Small intestine (tissue), 7 donors: Measurements from ENCODE around the gene FLRT2. TPM values are rescaled to one million over a fixed set of nuclear protein-coding genes. Genes with fewer than 3 reads are reported as not detected.

Experiments
- DNase-seq, 2 donors: peaks; one replicate each; pipeline versions ENCODE4 v3.0.0 to v3.0.0-alpha.2; 2013
- FAIRE-seq: peaks from 2 replicates; lab custom pipeline; 2012; peaks lifted over from hg19 to GRCh38; lab: Jason Lieb, UNC
- H3K27ac ChIP-seq, 3 donors: one replicate each; pipeline ENCODE4 v1.5.1; 2013; ENCODE audit warnings: low read length in 2 of 3, mild to moderate bottlenecking in 2 of 3, control low read depth in 1 of 3, inconsistent platforms in 1 of 3, low read depth in 1 of 3, moderate library complexity in 1 of 3
- H3K27me3 ChIP-seq, 3 donors: one replicate each; pipeline ENCODE4 v1.6.1; 2013; ENCODE audit warnings: low read length in 3 of 3, inconsistent platforms in 1 of 3; ENCODE audit not compliant: control insufficient read depth in 3 of 3, insufficient read depth in 3 of 3
- H3K36me3 ChIP-seq, 3 donors: one replicate each; pipeline ENCODE4 v1.6.1; 2013; ENCODE audit warnings: low read length in 3 of 3, inconsistent platforms in 1 of 3, low read depth in 1 of 3, mild to moderate bottlenecking in 1 of 3, moderate library complexity in 1 of 3; ENCODE audit not compliant: control insufficient read depth in 3 of 3, insufficient read depth in 2 of 3
- H3K4me1 ChIP-seq, 3 donors: one replicate each; pipeline ENCODE4 v1.6.1; 2013; ENCODE audit warnings: low read length in 2 of 3, inconsistent platforms in 1 of 3, low read depth in 1 of 3, mild to moderate bottlenecking in 1 of 3, moderate library complexity in 1 of 3; ENCODE audit not compliant: control insufficient read depth in 3 of 3, insufficient read depth in 2 of 3
- H3K4me3 ChIP-seq, 3 donors: one replicate each; pipeline ENCODE4 v1.5.1; 2013; ENCODE audit warnings: low read length in 3 of 3, control low read depth in 1 of 3, inconsistent platforms in 1 of 3, low read depth in 1 of 3, mild to moderate bottlenecking in 1 of 3, moderate library complexity in 1 of 3
- H3K9me3 ChIP-seq, 2 donors: one replicate each; pipeline ENCODE4 v1.6.1; 2013; ENCODE audit warnings: low read depth in 1 of 2, low read length in 1 of 2; ENCODE audit not compliant: control insufficient read depth in 2 of 2, insufficient read depth in 1 of 2
- WGBS, 3 donors: extraction: QIAGEN DNeasy Blood & Tissue Kit; methylation state at CpG; one replicate each; pipeline ENCODE4 v1.1.7; 2013; 5-methylcytosine and 5-hydroxymethylcytosine counted together
- polyA plus RNA-seq, 4 donors: library from polyadenylated mRNA; stranded (reverse) in 3 of 4; unstranded in 1 of 4; fragments of 200-250 nt in 3 of 4; fragments of 120-200 nt in 1 of 4; gene quantifications; one replicate each; pipeline versions ENCODE4 v1.2.1 to v1.2.3, GENCODE V29; 2013
- donor health status: healthy with polysubstance abuse.
- donor health status: control.
- donor health status: control.
- donor health status: Bipolar disorder and iron deficiency.
- donor health status: healthy.

FLRT2 gene
- polyA plus RNA-seq, 4 donors, result under 0.01 to 15.2 (median 2.7) TPM; not detected in 1

DNA sequence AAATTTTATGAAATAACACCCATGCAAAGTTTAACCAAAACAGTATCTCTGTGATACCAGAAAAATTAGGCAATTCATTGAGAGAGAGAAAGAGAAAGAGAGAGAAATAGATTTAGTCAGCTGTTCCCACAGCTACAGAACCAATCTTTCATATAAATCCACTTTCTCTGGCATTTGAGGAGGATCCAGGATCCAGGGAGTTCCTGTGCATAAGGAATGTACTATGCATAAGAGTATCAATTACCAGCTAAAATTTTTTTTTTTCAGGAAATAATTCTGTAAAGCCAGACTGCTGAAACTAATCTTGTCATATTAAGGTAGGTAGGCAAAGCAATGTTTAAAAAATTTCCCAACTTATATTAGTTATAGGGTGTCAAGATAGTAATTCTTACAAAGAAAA lies 133.7 kb downstream of the FLRT2 start:
- Histone ChIP-seq H3K4me1 (no peaks in the 10 kb centered on the region), H3K4me3 (no peak overlapping the region), H3K36me3 (no peaks in the 10 kb centered on the region), H3K9me3 (peaks cover 0 to 2% of the 10 kb centered on the region in 2 donors), H3K27me3 (no peaks in the 10 kb centered on the region), H3K27ac (no peak overlapping the region)
- DNase-seq, result no peak
- no peak for FAIRE-seq

DNA sequence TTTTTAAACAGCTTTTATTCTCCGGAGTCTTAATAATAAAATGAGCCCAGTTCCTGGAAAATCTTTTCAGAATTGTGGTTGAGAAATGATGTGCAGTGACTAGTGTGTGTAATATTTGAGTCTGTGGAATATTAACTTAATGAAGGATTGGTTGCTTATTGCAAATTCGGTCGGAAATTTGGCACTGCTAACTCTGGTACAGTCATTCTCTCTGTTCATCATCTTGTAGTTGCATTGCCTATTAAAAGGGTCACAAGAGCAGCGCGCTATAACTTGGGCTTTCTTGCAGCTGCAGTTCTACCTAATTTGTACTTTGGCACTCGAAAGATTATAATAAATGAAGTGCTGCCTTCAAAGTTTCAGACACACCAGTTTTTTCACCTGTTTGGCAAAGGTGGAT lies 146.0 kb downstream of the FLRT2 start:
- DNase-seq (no peak), FAIRE-seq (no peak)

DNA sequence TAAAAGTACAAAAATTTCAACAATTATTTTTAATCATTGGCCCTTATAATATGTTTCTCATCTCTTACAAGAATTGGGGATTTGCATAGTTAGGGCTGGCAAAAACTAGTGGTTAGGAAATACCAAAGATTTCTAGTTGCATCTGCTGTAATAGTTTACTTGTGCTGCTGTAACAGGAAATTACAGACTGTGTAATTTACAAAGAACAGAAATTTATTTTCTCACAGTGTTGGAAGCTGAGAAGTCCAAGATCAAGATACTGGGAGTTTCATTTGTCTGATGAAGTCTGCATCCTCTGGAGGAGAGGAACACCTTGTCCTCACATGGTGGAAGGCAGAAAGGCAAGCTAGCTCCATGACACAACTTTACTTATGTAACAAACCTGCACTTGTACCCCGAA lies 157.0 kb downstream of the FLRT2 start:
- Histone ChIP-seq H3K27ac (no peak overlapping the region), H3K9me3 (no peaks in the 10 kb centered on the region), H3K4me1 (no peaks in the 10 kb centered on the region), H3K27me3 (no peaks in the 10 kb centered on the region), H3K36me3 (no peaks in the 10 kb centered on the region), H3K4me3 (no peak overlapping the region)
- FAIRE-seq (no peak), DNase-seq (no peak)
- WGBS, 3 donors, result 24 to 42% (median 40%) methylated on average over 1 of the region's 1 CpG

More for the DNA sequence above, 146.0 kb downstream of the FLRT2 start:
- 82 to 92% (median 89%) methylated on average over 6 of the region's 6 CpGs for WGBS, 3 donors
- Histone ChIP-seq H3K4me3 (no peak overlapping the region), H3K27me3 (no peaks in the 10 kb centered on the region), H3K36me3 (no peaks in the 10 kb centered on the region), H3K9me3 (no peaks in the 10 kb centered on the region), H3K27ac (no peak overlapping the region), H3K4me1 (no peaks in the 10 kb centered on the region)

DNA sequence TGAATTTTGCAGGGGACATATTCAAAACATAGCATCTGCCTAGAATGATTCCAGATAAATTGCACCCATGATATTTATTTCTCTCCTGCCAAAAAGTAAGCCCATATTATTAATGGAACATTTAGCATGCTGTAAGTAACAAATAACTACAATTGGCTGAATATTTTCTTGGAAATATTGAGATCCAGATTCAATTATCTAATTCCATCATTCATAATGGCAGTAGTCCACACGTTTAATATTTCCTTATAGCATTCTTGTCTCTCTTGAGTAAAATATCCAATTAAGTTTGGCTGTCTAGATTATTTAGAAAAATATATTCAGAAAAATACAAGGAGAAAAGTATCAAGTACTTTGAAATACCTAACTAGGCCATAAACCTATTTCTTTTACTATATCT lies 157.5 kb downstream of the FLRT2 start:
- Histone ChIP-seq H3K9me3 (no peaks in the 10 kb centered on the region), H3K27ac (no peak overlapping the region), H3K4me3 (no peak overlapping the region), H3K36me3 (no peaks in the 10 kb centered on the region), H3K27me3 (no peaks in the 10 kb centered on the region), H3K4me1 (no peaks in the 10 kb centered on the region)
- DNase-seq (no peak), FAIRE-seq (no peak)
- WGBS, 3 donors, result 51 to 73% (median 63%) methylated on average over 1 of the region's 1 CpG

DNA sequence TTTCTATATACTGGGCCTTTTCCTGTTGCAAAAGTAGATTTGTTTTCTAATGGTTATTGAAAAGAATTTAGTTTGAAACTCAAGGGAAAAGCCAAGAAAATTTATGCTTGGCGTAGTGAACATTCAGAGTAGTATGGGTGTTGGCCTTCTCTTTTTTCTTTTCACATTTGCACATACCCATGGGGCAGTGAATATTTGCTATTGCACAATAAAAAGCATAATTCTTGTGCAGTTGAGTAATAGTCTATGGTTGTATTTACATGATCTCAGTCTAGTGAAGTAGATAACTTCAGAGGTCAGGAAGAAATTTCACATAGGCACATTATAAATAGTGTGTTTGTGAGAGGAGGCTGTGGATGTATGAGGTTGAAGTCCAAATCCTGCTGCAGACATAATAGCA lies 158.1 kb downstream of the FLRT2 start:
- 78 to 91% (median 79%) methylated on average over 1 of the region's 1 CpG for WGBS, 3 donors
- no peak for FAIRE-seq

DNA sequence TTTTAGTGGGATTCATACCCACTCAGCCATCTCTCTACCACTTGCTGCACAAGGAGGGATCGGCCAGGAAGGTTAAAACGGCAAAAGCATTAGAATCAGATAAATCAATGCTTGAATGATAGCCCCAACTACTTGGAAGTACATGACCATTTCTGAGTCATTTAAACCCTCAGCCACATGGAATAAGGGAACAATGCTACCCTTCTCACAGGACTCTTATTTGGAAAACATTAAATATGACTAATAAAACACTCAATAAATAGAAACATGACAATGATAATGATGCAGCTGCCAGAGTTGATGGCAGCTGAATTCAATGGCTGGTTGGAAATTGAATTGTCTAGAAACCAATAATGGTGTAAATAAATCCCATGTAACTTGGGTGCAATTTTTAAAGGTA lies 165.4 kb downstream of the FLRT2 start:
- no peak overlapping the region for H3K27ac ChIP-seq
- no peaks in the 10 kb centered on the region for H3K27me3 ChIP-seq
- WGBS, 3 donors, result 89 to 97% (median 92%) methylated on average over 2 of the region's 2 CpGs
- no peaks in the 10 kb centered on the region for H3K36me3 ChIP-seq
- FAIRE-seq (no peak), DNase-seq (no peak)
- H3K4me1 ChIP-seq, result no peaks in the 10 kb centered on the region
- H3K9me3 ChIP-seq, result no peaks in the 10 kb centered on the region
- no peak overlapping the region for H3K4me3 ChIP-seq

More for the DNA sequence above, 158.1 kb downstream of the FLRT2 start:
- H3K9me3 ChIP-seq, result no peaks in the 10 kb centered on the region
- H3K4me1 ChIP-seq, result no peaks in the 10 kb centered on the region
- DNase-seq, result peak in 1 of 2 donors; percentile 35
- no peaks in the 10 kb centered on the region for H3K36me3 ChIP-seq
- no peaks in the 10 kb centered on the region for H3K27me3 ChIP-seq
- no peak overlapping the region for H3K27ac ChIP-seq
- H3K4me3 ChIP-seq, result no peak overlapping the region

DNA sequence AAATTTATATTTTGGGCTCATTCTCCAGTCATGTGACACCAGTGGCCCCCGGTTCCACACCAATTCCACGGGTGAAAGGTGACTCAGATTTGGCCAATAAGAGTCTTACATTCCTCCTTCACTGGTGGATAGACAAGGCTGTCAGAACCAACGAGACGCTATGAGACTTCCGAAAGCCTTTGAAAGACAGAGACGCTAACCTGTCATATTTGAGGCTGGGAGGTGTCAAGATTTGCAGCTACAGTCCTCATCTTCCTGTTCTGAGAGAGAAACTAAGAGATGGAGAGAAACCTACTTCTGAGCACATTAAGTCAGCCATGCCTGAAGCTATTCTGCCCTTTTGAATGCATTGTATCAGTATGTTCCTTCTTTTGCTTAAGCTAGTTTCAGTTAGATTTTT lies 171.2 kb downstream of the FLRT2 start:
- 75 to 86% (median 78%) methylated on average over 6 of the region's 6 CpGs for WGBS, 3 donors
- no peak for FAIRE-seq
- Histone ChIP-seq H3K9me3 (no peaks in the 10 kb centered on the region), H3K4me1 (no peaks in the 10 kb centered on the region), H3K27ac (no peak overlapping the region), H3K4me3 (no peak overlapping the region), H3K27me3 (no peaks in the 10 kb centered on the region), H3K36me3 (no peaks in the 10 kb centered on the region)
- DNase-seq, result no peak

DNA sequence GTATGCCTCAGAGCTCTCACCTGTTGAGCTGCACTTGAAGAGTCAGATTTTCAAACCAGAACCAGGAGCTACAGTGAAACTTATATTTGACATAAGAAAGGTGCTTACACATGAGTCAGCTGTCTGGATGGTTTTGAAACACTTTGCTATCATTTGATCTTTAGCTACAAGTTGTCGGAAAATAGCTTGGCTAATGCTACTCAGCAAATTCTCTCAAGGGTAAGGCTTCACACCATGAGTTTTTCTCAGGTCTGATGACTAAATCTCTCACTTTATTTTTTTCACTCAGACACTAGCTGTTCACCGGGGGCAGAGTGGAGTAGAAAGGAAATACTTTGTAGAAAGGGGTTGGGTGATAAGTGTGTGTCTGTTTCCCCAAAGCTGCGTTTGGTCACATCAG lies 171.8 kb downstream of the FLRT2 start:
- Histone ChIP-seq H3K4me1 (no peaks in the 10 kb centered on the region), H3K27ac (no peak overlapping the region), H3K36me3 (no peaks in the 10 kb centered on the region), H3K4me3 (no peak overlapping the region), H3K27me3 (no peaks in the 10 kb centered on the region), H3K9me3 (no peaks in the 10 kb centered on the region)
- no peak for FAIRE-seq
- DNase-seq, result no peak
- WGBS, 3 donors, result 50 to 69% (median 68%) methylated on average over 3 of the region's 3 CpGs

DNA sequence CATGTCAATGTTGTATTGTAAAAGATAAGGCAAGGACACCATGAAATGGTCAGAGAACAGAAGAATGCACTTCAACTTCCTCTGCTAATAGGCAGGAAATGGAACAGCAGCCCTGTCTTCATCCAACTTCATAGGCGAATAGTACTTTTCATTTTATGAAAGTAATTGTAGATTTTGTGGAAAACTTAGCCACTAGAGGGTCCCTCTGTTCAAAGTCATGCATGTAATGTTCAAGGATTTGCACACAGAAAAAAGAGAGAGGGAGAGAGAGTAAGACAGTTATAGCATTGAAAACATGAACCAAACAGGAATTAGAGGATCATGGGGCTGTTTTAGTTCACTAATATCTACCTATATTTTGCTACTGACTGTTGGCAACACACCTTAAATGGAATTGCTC lies 172.2 kb downstream of the FLRT2 start:
- WGBS, 3 donors, result 63 to 93% (median 65%) methylated on average over 1 of the region's 1 CpG
- DNase-seq, result no peak
- Histone ChIP-seq H3K4me3 (no peak overlapping the region), H3K4me1 (no peaks in the 10 kb centered on the region), H3K27ac (no peak overlapping the region), H3K36me3 (no peaks in the 10 kb centered on the region), H3K9me3 (no peaks in the 10 kb centered on the region), H3K27me3 (no peaks in the 10 kb centered on the region)
- FAIRE-seq, result no peak
